Effector memory CD8-positive, alpha-beta T cell (primary cell): ENCODE measurements around the gene IGSF23.
"Not testable (repeated sequence)": the region's sequence is repeated elsewhere in the genome, so short reads cannot be mapped to it uniquely, and the experiment has no call there.

Experiments used
- ATAC-seq: fragments of 150-1000 bp; cut with Tn5 transposase; replicated peaks from 2 replicates; pipeline ENCODE4 v1.10.0; 2021; ENCODE audit warnings: mild to moderate bottlenecking, moderate library complexity
- DNase-seq, 3 experiments: peaks; one replicate each; pipeline ENCODE4 v3.0.0; 2021
- H3K27ac Mint-ChIP-seq, 2 donors: one replicate each; pipeline ENCODE4 v1.8.0; 2022; ENCODE audit warnings: mild to moderate bottlenecking in 2 of 2, mixed read lengths in 2 of 2, moderate library complexity in 2 of 2
- H3K27me3 Mint-ChIP-seq, 2 donors: one replicate each; pipeline ENCODE4 v1.8.0; 2022; ENCODE audit warnings: mixed read lengths in 2 of 2
- H3K36me3 Mint-ChIP-seq: one replicate; pipeline ENCODE4 v1.8.0; 2022; ENCODE audit warnings: mild to moderate bottlenecking, moderate library complexity, mixed read lengths; ENCODE audit not compliant: insufficient read depth
- H3K4me1 Mint-ChIP-seq, 2 donors: one replicate each; pipeline ENCODE4 v1.8.0; 2022; ENCODE audit warnings: low read depth in 2 of 2, mixed read lengths in 2 of 2
- H3K4me3 Mint-ChIP-seq, 2 donors: one replicate each; pipeline ENCODE4 v1.8.0; 2022; ENCODE audit warnings: mild to moderate bottlenecking in 2 of 2, mixed read lengths in 2 of 2, moderate library complexity in 2 of 2
- H3K9me3 Mint-ChIP-seq, 2 donors: one replicate each; pipeline ENCODE4 v1.8.0; 2022; ENCODE audit warnings: mixed read lengths in 2 of 2

IGSF23 gene

DNA sequence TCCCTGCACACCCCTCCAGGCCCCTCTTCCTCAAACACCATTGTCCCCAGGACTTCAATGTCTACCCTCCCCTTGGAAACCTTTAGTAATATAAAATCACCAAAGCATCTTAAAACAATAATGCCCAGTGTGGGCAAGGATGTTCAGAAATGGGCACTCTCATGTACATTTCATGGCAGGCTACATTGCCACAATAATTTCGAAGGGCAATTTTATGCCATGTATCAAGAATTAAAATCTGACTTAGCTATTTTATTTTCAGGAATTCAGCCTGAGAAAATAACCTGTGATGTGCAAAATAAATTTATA, 35.8 kb upstream of the IGSF23 start:
- Mint-ChIP-seq H3K9me3 (peaks cover 12 to 32% of the 10 kb centered on the region in 2 donors), H3K36me3 (no peaks in the 10 kb centered on the region), H3K4me1 (no peaks in the 10 kb centered on the region), H3K27ac (no peak overlapping the region), H3K27me3 (peaks cover 14 to 25% of the 10 kb centered on the region in 2 donors), H3K4me3 (no peak overlapping the region)
- ATAC-seq, result no peak
- DNase-seq, result no peak

- H3K27ac Mint-ChIP-seq, result no peak overlapping the region
- no peak for ATAC-seq
- DNase-seq, result no peak
- H3K27me3 Mint-ChIP-seq, result peaks cover 4 to 37% of the 10 kb centered on the region in 2 donors
- no peaks in the 10 kb centered on the region for H3K4me1 Mint-ChIP-seq
- no peaks in the 10 kb centered on the region for H3K36me3 Mint-ChIP-seq
- H3K4me3 Mint-ChIP-seq, result no peak overlapping the region
- peaks cover 10 to 27% of the 10 kb centered on the region in 2 donors for H3K9me3 Mint-ChIP-seq
Measured at GRCh38 chr19:44579663-44580365, 33.5 kb upstream of the IGSF23 start.

DNA sequence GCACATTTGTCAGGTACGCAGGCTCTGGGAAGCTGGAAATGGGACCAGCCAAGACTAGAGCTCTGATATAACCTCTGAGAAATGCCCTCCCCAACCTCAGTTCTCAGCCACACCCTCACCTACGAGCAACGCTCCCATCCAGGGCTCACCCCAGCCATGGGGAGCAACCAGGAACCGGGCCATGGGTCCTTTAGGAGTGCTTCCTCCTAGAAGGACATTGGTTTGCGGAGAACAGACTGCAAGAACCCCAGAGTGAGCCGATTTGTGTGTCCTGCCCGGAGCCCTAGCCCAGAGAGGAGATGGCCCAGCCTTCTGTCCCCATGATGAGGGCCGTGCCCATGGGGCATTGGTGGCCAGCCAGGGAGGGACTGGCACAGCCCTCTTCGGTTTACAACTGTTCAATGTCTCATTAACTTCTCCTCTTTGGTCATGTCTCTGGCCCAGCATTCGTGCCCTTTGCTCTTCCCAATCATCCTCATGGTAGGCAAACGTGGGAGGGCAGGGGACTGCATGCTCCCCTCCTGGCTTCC, 32.9 kb upstream of the IGSF23 start:
- ATAC-seq, result no peak
- H3K4me3 Mint-ChIP-seq, result no peak overlapping the region

DNA sequence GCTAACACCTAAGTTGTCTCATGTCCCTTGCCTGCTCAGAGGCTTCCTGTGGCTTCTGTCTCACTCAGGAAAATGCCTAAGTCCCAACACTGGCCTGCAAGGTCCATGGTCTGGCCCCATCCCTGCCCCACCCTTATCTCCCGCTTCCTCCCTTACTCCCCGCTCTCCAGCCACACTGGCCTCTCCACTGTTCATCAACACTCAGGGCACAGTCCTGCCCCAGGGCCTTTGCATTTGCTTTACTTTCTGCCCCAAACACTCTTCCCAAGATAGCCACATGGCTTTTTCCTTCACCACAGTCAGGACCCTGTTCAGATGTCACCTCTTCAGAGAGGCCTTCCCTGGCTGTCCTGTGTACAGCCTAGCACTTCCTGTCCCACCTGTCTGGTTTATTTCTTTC, 32.1 kb upstream of the IGSF23 start:
- H3K4me3 Mint-ChIP-seq, result no peak overlapping the region
- no peak for ATAC-seq
- no peak overlapping the region for H3K27ac Mint-ChIP-seq
- H3K36me3 Mint-ChIP-seq, result no peaks in the 10 kb centered on the region
- no peak for DNase-seq
- H3K9me3 Mint-ChIP-seq, result peaks cover 8 to 19% of the 10 kb centered on the region in 2 donors
- H3K27me3 Mint-ChIP-seq, result peaks cover 0 to 32% of the 10 kb centered on the region in 2 donors
- H3K4me1 Mint-ChIP-seq, result no peaks in the 10 kb centered on the region

More for the DNA sequence above, 32.9 kb upstream of the IGSF23 start:
- Mint-ChIP-seq H3K4me1 (no peaks in the 10 kb centered on the region), H3K27ac (no peak overlapping the region), H3K27me3 (peaks cover 0 to 32% of the 10 kb centered on the region in 2 donors), H3K9me3 (peaks cover 7 to 21% of the 10 kb centered on the region in 2 donors), H3K36me3 (no peaks in the 10 kb centered on the region)
- no peak for DNase-seq

- Mint-ChIP-seq H3K9me3 (peaks cover 9 to 25% of the 10 kb centered on the region in 2 donors), H3K4me1 (no peaks in the 10 kb centered on the region), H3K27ac (no peak overlapping the region), H3K27me3 (peaks cover 0 to 32% of the 10 kb centered on the region in 2 donors), H3K36me3 (no peaks in the 10 kb centered on the region), H3K4me3 (no peak overlapping the region)
- no peak for DNase-seq
- ATAC-seq, result no peak
Measured at GRCh38 chr19:44582581-44583265, 30.6 kb upstream of the IGSF23 start.

DNA sequence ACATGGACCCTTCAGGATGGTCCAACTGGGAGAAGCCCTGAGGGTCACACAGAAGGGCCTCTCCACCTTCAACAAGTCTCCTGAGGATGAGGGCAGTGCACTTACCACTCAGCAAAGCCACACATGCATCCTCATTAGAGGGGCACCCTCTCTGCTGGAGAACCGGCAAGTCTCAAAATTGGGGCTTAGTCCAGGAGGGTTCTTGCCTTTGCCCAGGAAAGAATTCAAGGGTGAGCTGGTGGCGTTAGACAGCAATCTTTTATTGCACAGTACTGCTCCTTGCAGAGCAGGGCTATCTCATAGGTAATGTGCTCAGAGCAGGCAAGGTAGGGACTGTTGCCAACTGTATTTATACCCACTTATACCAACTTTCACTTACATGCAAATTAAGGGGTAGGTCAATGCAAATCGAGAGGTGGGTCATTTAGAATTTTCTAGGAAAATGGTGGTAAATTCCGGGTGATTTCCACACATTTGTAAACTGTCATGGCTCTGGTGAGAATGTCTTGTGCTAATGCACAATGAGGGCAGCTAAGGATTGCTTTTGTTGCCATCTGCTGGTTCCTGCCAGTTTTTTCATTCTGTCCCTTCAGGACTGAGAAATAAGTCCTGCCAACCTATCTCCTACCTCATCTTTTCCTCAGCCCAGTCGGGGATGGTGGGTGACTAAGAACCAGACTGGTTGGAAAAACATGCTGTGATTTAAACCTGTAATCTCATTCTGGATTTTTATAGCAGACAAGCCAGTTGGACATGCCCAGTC, 27.8 kb upstream of the IGSF23 start:
- DNase-seq (no peak), ATAC-seq (no peak)
- H3K4me1 Mint-ChIP-seq, result no peaks in the 10 kb centered on the region
- H3K36me3 Mint-ChIP-seq, result no peaks in the 10 kb centered on the region
- no peak overlapping the region for H3K27ac Mint-ChIP-seq
- H3K4me3 Mint-ChIP-seq, result no peak overlapping the region
- H3K27me3 Mint-ChIP-seq, result peaks cover 0 to 36% of the 10 kb centered on the region in 2 donors
- peaks cover 6 to 17% of the 10 kb centered on the region in 2 donors for H3K9me3 Mint-ChIP-seq

DNA sequence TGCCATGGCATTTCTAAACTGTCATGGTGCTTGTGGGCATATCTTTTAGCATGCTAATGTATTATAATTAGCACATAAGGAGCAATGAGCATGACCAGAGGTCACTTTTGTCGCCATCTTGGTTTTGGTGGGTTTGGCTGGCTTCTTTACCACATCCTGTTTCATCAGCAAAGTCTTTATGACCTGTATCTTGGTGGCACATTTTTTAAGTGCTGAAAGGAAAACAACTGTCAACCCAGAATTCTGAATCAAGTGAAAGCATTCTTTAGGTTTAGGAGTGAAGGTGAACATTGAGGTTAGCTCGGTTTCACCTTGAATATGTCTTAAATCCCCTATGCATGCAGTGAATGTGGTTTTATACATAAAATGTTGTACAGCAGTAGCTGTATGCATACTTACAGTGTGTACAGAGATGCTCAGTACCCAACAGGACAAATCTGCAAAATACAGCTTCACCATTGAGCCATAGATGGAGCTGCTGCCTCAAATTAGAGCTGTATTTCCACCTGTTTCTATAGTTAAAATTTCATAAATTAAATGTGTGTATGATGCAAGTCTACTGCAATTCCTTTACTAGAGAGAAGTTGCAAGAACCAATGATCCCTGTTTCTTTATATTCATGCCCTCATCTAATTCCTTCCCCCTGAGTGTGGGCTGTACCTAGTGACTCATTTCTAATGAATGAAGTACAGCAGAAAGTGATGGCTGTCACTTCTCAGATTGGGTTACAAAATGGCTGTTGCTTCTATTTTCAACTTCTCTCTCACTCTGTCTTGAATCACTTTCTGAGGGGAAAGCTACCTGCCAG, 25.2 kb upstream of the IGSF23 start:
- DNase-seq (no peak), ATAC-seq (no peak)
- Mint-ChIP-seq H3K4me3 (no peak overlapping the region), H3K9me3 (peaks cover 4 to 16% of the 10 kb centered on the region in 2 donors), H3K36me3 (no peaks in the 10 kb centered on the region), H3K27ac (no peak overlapping the region), H3K27me3 (peaks cover 14 to 37% of the 10 kb centered on the region in 2 donors), H3K4me1 (no peaks in the 10 kb centered on the region)

DNA sequence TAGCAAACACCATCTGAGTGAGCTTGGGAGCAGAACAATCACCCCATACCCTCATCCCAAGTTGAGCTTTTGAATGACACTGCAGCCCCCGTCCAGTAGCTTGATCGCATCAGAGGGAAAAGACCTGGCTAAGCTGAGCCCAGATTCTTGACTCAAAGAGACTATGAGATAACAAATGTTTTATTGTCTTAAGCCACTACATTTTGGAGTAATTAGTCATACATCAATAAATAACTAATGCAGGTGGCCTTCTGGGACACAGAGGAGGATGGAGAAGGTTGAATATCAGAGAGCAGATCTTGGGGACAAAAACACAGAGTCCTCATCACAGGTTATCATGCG, 24.6 kb upstream of the IGSF23 start:
- no peaks in the 10 kb centered on the region for H3K36me3 Mint-ChIP-seq
- H3K27ac Mint-ChIP-seq, result no peak overlapping the region
- peaks cover 14 to 33% of the 10 kb centered on the region in 2 donors for H3K27me3 Mint-ChIP-seq
- ATAC-seq (no peak), DNase-seq (no peak)
- H3K4me3 Mint-ChIP-seq, result no peak overlapping the region
- peaks cover 4 to 16% of the 10 kb centered on the region in 2 donors for H3K9me3 Mint-ChIP-seq
- no peaks in the 10 kb centered on the region for H3K4me1 Mint-ChIP-seq

DNA sequence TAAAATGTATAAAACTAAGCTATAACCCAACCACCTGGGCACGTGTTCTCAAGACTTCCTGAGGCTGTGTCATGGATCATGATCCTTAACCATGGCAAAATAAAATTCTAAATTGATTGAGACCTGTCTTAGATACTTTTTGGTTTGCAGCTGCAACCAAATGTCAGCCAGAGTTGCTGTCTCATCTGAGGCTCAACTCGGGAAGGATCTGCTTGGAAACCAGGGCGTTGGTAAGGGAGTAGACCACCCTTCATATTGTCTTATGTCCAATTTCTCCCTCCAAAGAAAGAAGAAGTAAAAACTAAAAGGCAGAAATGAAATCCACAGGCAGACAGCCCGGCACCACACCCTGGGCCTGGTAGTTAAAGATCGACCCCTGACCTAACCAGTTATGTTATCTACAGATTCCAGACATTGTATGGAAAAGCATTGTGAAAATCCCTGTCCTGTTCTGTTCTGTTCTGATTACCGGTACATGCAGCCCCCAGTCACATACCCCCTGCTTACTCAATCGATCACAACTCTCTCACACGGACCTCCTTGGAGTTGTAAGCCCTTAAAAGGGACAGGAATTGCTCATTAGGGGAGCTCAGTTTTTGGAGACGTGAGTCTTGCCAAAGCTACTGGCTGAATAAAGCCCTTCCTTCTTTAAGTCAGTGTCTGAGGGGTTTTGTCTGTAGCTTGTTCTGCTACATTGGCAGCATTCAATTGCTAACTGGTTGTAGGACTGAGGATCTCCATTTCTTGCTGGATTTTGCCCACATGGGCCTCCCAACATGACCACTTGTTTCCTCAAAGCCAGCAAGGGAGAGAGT, 22.9 kb upstream of the IGSF23 start:
- H3K4me1 Mint-ChIP-seq, result no peaks in the 10 kb centered on the region
- no peak for ATAC-seq
- H3K27me3 Mint-ChIP-seq, result peaks cover 16 to 24% of the 10 kb centered on the region in 2 donors
- no peaks in the 10 kb centered on the region for H3K36me3 Mint-ChIP-seq
- peaks cover 4 to 16% of the 10 kb centered on the region in 2 donors for H3K9me3 Mint-ChIP-seq
- H3K27ac Mint-ChIP-seq, result no peak overlapping the region
- H3K4me3 Mint-ChIP-seq, result no peak overlapping the region
- no peak for DNase-seq

DNA sequence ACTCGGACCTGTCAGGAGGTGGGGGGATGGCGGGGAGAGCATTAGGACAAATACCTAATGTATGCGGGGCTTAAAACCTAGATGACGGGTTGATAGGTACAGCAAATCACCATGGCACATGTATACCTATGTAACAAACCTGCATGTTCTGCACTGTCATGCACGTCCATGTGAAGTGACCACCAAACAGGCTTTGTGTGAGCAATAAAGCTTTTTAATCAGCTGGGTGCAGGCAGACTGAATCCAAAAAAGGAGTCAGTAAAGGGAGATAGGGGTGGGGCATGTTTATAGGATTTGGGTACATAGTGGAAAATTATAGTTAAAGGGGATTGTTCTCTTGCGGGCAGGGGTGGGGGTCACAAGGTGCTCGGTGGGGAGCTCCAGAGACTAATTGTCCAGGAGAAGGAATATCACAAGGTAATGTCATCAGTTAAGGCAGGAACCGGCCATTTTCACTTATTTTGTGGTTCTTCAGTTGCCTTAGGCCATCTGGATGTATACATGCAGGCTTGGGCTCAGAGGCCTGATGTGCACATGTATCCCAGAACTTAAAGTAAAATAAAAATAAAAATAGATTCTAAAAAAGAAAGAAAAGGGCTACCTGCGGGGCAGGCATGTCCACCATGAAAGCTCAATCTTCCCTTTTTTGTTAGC, 21.9 kb upstream of the IGSF23 start:
- H3K36me3 Mint-ChIP-seq, H3K4me3 Mint-ChIP-seq, ATAC-seq, H3K27ac Mint-ChIP-seq, DNase-seq, H3K4me1 Mint-ChIP-seq: not testable (repeated sequence)
- peaks cover 20 to 31% of the 10 kb centered on the region in 2 donors for H3K27me3 Mint-ChIP-seq
- peaks cover 3 to 18% of the 10 kb centered on the region in 2 donors for H3K9me3 Mint-ChIP-seq

DNA sequence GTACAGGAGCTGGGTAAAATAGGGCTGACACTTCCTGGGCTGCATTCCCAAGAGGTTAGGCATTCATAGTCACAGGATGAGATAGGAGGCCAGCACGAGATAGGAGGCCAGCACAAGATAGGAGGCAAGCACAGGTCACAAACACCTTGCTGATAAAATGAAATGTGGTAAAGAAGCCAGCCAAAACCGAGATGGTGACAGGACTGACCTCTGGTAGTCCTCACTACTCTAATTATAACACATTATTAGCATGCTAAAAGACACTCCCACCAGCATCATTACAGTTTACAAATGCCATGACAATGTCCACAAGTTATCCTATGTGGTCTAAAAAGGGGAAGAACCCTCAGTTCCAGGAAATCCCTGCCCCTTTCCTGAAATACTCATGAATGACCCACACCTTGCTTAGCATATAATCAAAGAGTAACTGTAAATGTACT, 20.9 kb upstream of the IGSF23 start:
- DNase-seq, result no peak
- H3K9me3 Mint-ChIP-seq, result peaks cover 1 to 13% of the 10 kb centered on the region in 2 donors
- H3K4me3 Mint-ChIP-seq, result no peak overlapping the region
- no peak overlapping the region for H3K27ac Mint-ChIP-seq
- ATAC-seq, result no peak
- no peaks in the 10 kb centered on the region for H3K4me1 Mint-ChIP-seq
- peaks cover 20 to 34% of the 10 kb centered on the region in 2 donors for H3K27me3 Mint-ChIP-seq
- H3K36me3 Mint-ChIP-seq, result no peaks in the 10 kb centered on the region

DNA sequence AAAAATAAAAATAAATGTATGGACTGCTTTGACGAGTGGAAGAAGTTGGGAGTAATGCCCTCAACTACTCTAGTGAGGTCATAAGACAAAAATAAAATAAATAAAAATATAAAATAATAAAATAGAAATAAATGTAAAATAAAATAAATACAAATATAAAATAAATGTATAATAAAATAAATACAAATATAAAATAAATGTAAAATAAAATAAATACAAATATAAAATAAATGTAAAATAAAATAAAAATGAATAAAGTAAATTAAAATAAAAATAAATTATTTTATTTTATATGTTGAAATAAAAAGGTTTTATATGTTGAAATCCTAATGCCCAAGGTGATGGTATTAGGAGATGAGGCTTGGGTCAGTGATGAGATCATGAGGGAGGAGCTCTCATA, 20.1 kb upstream of the IGSF23 start:
- Mint-ChIP-seq H3K36me3 (no peaks in the 10 kb centered on the region), H3K27ac (no peak overlapping the region), H3K27me3 (peaks cover 20 to 34% of the 10 kb centered on the region in 2 donors), H3K4me1 (no peaks in the 10 kb centered on the region), H3K4me3 (no peak overlapping the region), H3K9me3 (peaks cover 0 to 13% of the 10 kb centered on the region in 2 donors)
- ATAC-seq, result no peak
- DNase-seq, result no peak
